ENCODE results near the gene JPH3.

The JPH3 gene

GRCh38 chr16:87666919-87667318 lies 64.6 kb downstream of the JPH3 start:
- no peak overlapping the region for H3K27ac ChIP-seq
- TF ChIP-seq CTCF (conservative IDR thresholded peaks at IDR 0.05) (no peak), ZFX (IDR thresholded peaks at IDR 0.05) (no peak)

GRCh38 chr16:87667443-87667842 lies 65.1 kb downstream of the JPH3 start:
- no peak overlapping the region for H3K27ac ChIP-seq
- TF ChIP-seq ZFX (IDR thresholded peaks at IDR 0.05) (no peak), CTCF (conservative IDR thresholded peaks at IDR 0.05) (no peak)

- TF ChIP-seq ZFX (IDR thresholded peaks at IDR 0.05), result no peak
- TF ChIP-seq CTCF (conservative IDR thresholded peaks at IDR 0.05), result no peak
- H3K27ac ChIP-seq, result no peak overlapping the region
Observed at GRCh38 chr16:87667946-87668345, 65.6 kb downstream of the JPH3 start.

- no peak overlapping the region for H3K27ac ChIP-seq
- TF ChIP-seq ZFX (IDR thresholded peaks at IDR 0.05) (no peak), CTCF (conservative IDR thresholded peaks at IDR 0.05) (no peak)
Observed at GRCh38 chr16:87669672-87670071, 67.4 kb downstream of the JPH3 start.

- H3K27ac ChIP-seq, result no peak overlapping the region
- no peak for TF ChIP-seq ZFX (IDR thresholded peaks at IDR 0.05)
- TF ChIP-seq CTCF (conservative IDR thresholded peaks at IDR 0.05), result no peak
Observed at GRCh38 chr16:87671221-87671620, 68.9 kb downstream of the JPH3 start.

- H3K27ac ChIP-seq, result no peak overlapping the region
- TF ChIP-seq CTCF (conservative IDR thresholded peaks at IDR 0.05) (no peak), ZFX (IDR thresholded peaks at IDR 0.05) (no peak)
Observed at GRCh38 chr16:87671715-87672270, 69.5 kb downstream of the JPH3 start.

GRCh38 chr16:87674419-87674818 lies 72.1 kb downstream of the JPH3 start:
- TF ChIP-seq CTCF (conservative IDR thresholded peaks at IDR 0.05) (no peak), ZFX (IDR thresholded peaks at IDR 0.05) (no peak)

More at GRCh38 chr16:87674419-87674818, 72.1 kb downstream of the JPH3 start:
- H3K27ac ChIP-seq, result no peak overlapping the region

All from C4-2B (cell line).